HFF-Myc (cell line): Measurements from ENCODE around the gene KLHL42.
A peak's percentile ranks its signal among the peaks of the same experiment; 100 is the strongest.

Experiments
- DNase-seq: peaks from one replicate; pipeline ENCODE4 v3.0.0-alpha.2; 2011; ENCODE audit warnings: low read depth; ENCODE audit errors: extremely low read depth
- H3K4me3 ChIP-seq: replicated peaks from 2 replicates; pipeline ENCODE4 v1.5.1; 2011; ENCODE audit warnings: low read depth, mild to moderate bottlenecking, control low read depth, low read length
- CTCF ChIP-seq: IDR thresholded peaks from 2 replicates; pipeline ENCODE4 v1.5.1; 2012; ENCODE audit warnings: mild to moderate bottlenecking, low read depth, low read length, control low read depth; ENCODE audit errors: missing control alignments

Gene KLHL42

GRCh38 chr12:27814851-27815591, 35.0 kb downstream of the KLHL42 start:
- no peak overlapping the region for H3K4me3 ChIP-seq
- TF ChIP-seq CTCF = no peak
- no peak for DNase-seq

GRCh38 chr12:27817766-27818165, 37.7 kb downstream of the KLHL42 start:
- no peak overlapping the region for H3K4me3 ChIP-seq
- DNase-seq = no peak
- no peak for TF ChIP-seq CTCF

GRCh38 chr12:27818401-27818918, 38.4 kb downstream of the KLHL42 start:
- TF ChIP-seq CTCF = no peak
- no peak overlapping the region for H3K4me3 ChIP-seq
- no peak for DNase-seq

- no peak for DNase-seq
- no peak for TF ChIP-seq CTCF
- H3K4me3 ChIP-seq = no peak overlapping the region
Observed at GRCh38 chr12:27820564-27820963, 40.5 kb downstream of the KLHL42 start.

- peak; percentile 69 for TF ChIP-seq CTCF
- peak; percentile 92 for DNase-seq
- no peak overlapping the region for H3K4me3 ChIP-seq
Observed at GRCh38 chr12:27821259-27821973, 41.4 kb downstream of the KLHL42 start.

- peak; percentile 76 for DNase-seq
- no peak for TF ChIP-seq CTCF
- H3K4me3 ChIP-seq = no peak overlapping the region
Observed at GRCh38 chr12:27822076-27822712, 42.2 kb downstream of the KLHL42 start.
